HCT116 (cell line): ENCODE data around the gene C11orf91.

Source experiments
- EZH2 ChIP-seq: fragments of 200-600 bp; sonication (generic); IDR thresholded peaks from 2 replicates; pipeline ENCODE4 v1.6.1; 2017; ENCODE audit warnings: antibody characterized with exemption, mixed run types
- TF ChIP-seq, protein P1 (sequence below): IDR thresholded peaks from 2 replicates; pipeline ENCODE4 v1.6.1; 2012
- TF ChIP-seq, protein P2 (sequence below), 3 experiments: fragments of 200-600 bp in 1 of 3; sonication (generic) in 1 of 3; IDR thresholded peaks in 2 of 3; conservative IDR thresholded peaks in 1 of 3; 2 replicates each; pipeline ENCODE4 v1.5.1; 2012 to 2017; ENCODE audit warnings: low read depth in 2 of 3, low read length in 2 of 3, antibody characterized with exemption in 1 of 3, borderline replicate concordance in 1 of 3, control low read depth in 1 of 3, mild to moderate bottlenecking in 1 of 3, mixed read lengths in 1 of 3, mixed run types in 1 of 3, moderate library complexity in 1 of 3; ENCODE audit not compliant: insufficient read depth in 1 of 3

DNA sequence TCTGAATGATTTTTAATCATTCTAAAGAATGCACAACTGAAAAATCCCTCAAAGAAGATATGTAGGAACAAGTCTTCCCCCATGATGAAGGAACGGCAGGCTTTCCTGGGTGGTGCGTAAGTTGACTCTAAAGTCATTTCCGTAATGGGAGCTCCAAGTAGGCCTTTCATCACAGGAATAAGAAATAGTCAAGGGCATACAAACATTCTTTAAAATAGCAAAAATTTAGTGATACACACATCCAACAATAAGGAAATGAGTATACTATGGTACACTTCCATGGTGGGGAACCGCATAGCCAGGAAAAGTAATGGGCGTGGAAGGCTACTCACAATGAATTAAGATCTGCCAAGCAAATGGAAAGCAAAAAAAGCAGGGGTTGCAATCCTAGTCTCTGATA lies 24.9 kb upstream of the C11orf91 start:
- TF ChIP-seq EZH2: no peak
- TF ChIP-seq, protein P1, sequence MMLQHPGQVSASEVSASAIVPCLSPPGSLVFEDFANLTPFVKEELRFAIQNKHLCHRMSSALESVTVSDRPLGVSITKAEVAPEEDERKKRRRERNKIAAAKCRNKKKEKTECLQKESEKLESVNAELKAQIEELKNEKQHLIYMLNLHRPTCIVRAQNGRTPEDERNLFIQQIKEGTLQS: no peak
- TF ChIP-seq, protein P2, sequence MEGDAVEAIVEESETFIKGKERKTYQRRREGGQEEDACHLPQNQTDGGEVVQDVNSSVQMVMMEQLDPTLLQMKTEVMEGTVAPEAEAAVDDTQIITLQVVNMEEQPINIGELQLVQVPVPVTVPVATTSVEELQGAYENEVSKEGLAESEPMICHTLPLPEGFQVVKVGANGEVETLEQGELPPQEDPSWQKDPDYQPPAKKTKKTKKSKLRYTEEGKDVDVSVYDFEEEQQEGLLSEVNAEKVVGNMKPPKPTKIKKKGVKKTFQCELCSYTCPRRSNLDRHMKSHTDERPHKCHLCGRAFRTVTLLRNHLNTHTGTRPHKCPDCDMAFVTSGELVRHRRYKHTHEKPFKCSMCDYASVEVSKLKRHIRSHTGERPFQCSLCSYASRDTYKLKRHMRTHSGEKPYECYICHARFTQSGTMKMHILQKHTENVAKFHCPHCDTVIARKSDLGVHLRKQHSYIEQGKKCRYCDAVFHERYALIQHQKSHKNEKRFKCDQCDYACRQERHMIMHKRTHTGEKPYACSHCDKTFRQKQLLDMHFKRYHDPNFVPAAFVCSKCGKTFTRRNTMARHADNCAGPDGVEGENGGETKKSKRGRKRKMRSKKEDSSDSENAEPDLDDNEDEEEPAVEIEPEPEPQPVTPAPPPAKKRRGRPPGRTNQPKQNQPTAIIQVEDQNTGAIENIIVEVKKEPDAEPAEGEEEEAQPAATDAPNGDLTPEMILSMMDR (IDR thresholded peaks at IDR 0.05 in 2 of 3, conservative IDR thresholded peaks at IDR 0.05 in 1 of 3; ENCODE audit: borderline replicate concordance in 1 of 3, insufficient read depth in 1 of 3, low read depth in 2 of 3, low read length in 2 of 3): no peak
